Transverse colon (tissue), 4 donors: Measurements from ENCODE around the gene PDCD10.

Source experiments
- EP300 ChIP-seq: sonication (generic); formaldehyde crosslinking; IDR thresholded peaks from one replicate; pipeline ENCODE4 v1.6.1; 2017; ENCODE audit warnings: antibody characterized with exemption, low read depth
- POLR2A ChIP-seq: fragments of 450-650 bp; IDR thresholded peaks from one replicate; pipeline ENCODE4 v1.6.1; 2016; ENCODE audit warnings: antibody characterized with exemption, mild to moderate bottlenecking, moderate library complexity
- POLR2AphosphoS5 ChIP-seq, 3 donors: sonication (generic); formaldehyde crosslinking; IDR thresholded peaks; one replicate each; pipeline ENCODE4 v1.6.1; 2016; ENCODE audit warnings: antibody characterized with exemption in 3 of 3
- TF ChIP-seq, protein P1 (sequence below), 5 experiments: fragments of 200-600 bp in 3 of 5; fragments of 450-650 bp in 2 of 5; sonication (generic) in 3 of 5; IDR thresholded peaks; 1 replicate in 2 of 5; 2 replicates in 3 of 5; pipeline ENCODE4 v1.5.1; 2016 to 2017; ENCODE audit warnings: antibody characterized with exemption in 5 of 5, inconsistent platforms in 3 of 5, mild to moderate bottlenecking in 2 of 5, moderate library complexity in 1 of 5

DNA sequence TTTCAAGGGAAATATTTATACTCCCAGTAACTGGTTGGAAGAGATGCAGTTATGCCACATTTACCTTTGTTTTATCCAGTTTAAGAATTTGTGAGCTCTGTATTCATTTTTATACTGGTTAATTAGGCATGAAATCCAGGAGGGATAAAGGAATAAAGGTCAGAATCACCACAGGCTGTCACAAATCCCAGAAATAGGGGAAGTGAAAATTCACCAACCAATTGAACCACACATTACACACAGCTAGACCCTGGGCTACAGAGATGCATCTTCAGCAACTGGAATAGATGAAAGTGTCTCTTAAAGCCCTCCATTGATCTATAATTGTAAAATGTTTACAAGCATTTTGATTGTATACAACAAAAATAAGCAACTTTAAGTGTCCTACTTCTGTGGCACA is 19.4 kb upstream of the PDCD10 start:
- TF ChIP-seq, protein P1, sequence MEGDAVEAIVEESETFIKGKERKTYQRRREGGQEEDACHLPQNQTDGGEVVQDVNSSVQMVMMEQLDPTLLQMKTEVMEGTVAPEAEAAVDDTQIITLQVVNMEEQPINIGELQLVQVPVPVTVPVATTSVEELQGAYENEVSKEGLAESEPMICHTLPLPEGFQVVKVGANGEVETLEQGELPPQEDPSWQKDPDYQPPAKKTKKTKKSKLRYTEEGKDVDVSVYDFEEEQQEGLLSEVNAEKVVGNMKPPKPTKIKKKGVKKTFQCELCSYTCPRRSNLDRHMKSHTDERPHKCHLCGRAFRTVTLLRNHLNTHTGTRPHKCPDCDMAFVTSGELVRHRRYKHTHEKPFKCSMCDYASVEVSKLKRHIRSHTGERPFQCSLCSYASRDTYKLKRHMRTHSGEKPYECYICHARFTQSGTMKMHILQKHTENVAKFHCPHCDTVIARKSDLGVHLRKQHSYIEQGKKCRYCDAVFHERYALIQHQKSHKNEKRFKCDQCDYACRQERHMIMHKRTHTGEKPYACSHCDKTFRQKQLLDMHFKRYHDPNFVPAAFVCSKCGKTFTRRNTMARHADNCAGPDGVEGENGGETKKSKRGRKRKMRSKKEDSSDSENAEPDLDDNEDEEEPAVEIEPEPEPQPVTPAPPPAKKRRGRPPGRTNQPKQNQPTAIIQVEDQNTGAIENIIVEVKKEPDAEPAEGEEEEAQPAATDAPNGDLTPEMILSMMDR (IDR thresholded peaks at IDR 0.05), result no peak
- TF ChIP-seq POLR2A, result no peak
- TF ChIP-seq POLR2AphosphoS5 (IDR thresholded peaks at IDR 0.05), result no peak
- no peak for TF ChIP-seq EP300
